Astrocyte of the spinal cord (primary cell): Measurements from ENCODE around the gene MTERF1.
"Not testable (repeated sequence)": the region's sequence is repeated elsewhere in the genome, so short reads cannot be mapped to it uniquely, and the experiment has no call there.

Experiments
- DNase-seq: peaks from one replicate; pipeline ENCODE4 v3.0.0; 2011; ENCODE audit warnings: low read depth, low spot score
- H3K4me3 ChIP-seq: 2 replicates; pipeline ENCODE4 v1.5.1; 2011; ENCODE audit warnings: low read depth, mild to moderate bottlenecking, low read length, moderate library complexity
- CTCF ChIP-seq: IDR thresholded peaks from 2 replicates; pipeline ENCODE4 v1.5.1; 2012; ENCODE audit warnings: low read depth, mild to moderate bottlenecking, low read length, inconsistent platforms
- in situ Hi-C: cut with HindIII; loops from 2 replicates; pipeline ENCODE4 v1.10.0; 2017; ENCODE audit warnings: low sequenced_read_pairs

The MTERF1 gene

GRCh38 chr7:91898240-91898992 is 17.9 kb upstream of the MTERF1 start:
- DNase-seq: no peak
- no peak overlapping the region for H3K4me3 ChIP-seq
- in situ Hi-C loops: no loop called here
- TF ChIP-seq CTCF: no peak

GRCh38 chr7:91894781-91895480 is 14.4 kb upstream of the MTERF1 start:
- TF ChIP-seq CTCF: no peak
- DNase-seq: no peak
- in situ Hi-C loops: no loop called here

GRCh38 chr7:91893699-91894098 is 13.2 kb upstream of the MTERF1 start:
- in situ Hi-C loops, H3K4me3 ChIP-seq, DNase-seq: not testable (repeated sequence)

More at GRCh38 chr7:91894781-91895480, 14.4 kb upstream of the MTERF1 start:
- H3K4me3 ChIP-seq: no peak overlapping the region

GRCh38 chr7:91892821-91893340 is 12.4 kb upstream of the MTERF1 start:
- TF ChIP-seq CTCF: no peak
- DNase-seq: peak; percentile 54
- in situ Hi-C loops: no loop called here
- no peak overlapping the region for H3K4me3 ChIP-seq

- DNase-seq: no peak
- no peak for TF ChIP-seq CTCF
- H3K4me3 ChIP-seq: no peak overlapping the region
- in situ Hi-C loops: no loop called here
Measured at GRCh38 chr7:91892099-91892705, 11.7 kb upstream of the MTERF1 start.

GRCh38 chr7:91888271-91889175 is 8.0 kb upstream of the MTERF1 start:
- H3K4me3 ChIP-seq, in situ Hi-C loops: not testable (repeated sequence)

GRCh38 chr7:91887336-91888213 is 7.1 kb upstream of the MTERF1 start:
- in situ Hi-C loops, H3K4me3 ChIP-seq, DNase-seq: not testable (repeated sequence)

More at GRCh38 chr7:91888271-91889175, 8.0 kb upstream of the MTERF1 start:
- DNase-seq: not testable (repeated sequence)
